ENCODE data around the gene LDLRAD3.

GRCh38 chr11:36187622-36188021, 243.8 kb downstream of the LDLRAD3 start:
- TF ChIP-seq CTCF (IDR thresholded peaks at IDR 0.05) (no peak), POLR2A (IDR thresholded peaks at IDR 0.05) (no peak)
